Mucosa of descending colon (tissue), 3 donors: ENCODE results near the gene SOCS7. TPM values are rescaled to one million over a fixed set of nuclear protein-coding genes. Genes with fewer than 3 reads are reported as not detected.

Experiments
- ATAC-seq: fragments of 200-7000 bp; cut with Tn5 transposase; one replicate; pipeline ENCODE4 v1.9.1; 2020; ENCODE audit warnings: mild to moderate bottlenecking, moderate library complexity
- DNase-seq, 3 donors: peaks; one replicate each; pipeline ENCODE4 v3.0.0-alpha.2; 2020
- H3K36me3 ChIP-seq: fragments of 200-600 bp; one replicate; pipeline ENCODE4 v1.8.0; 2021; ENCODE audit warnings: low read depth, mild to moderate bottlenecking
- H3K4me1 ChIP-seq: fragments of 200-600 bp; one replicate; pipeline ENCODE4 v1.8.0; 2021; ENCODE audit warnings: low read depth, mild to moderate bottlenecking
- H3K4me3 ChIP-seq: fragments of 200-600 bp; one replicate; pipeline ENCODE4 v1.8.0; 2021; ENCODE audit warnings: mild to moderate bottlenecking
- H3K9me3 ChIP-seq: fragments of 200-600 bp; one replicate; pipeline ENCODE4 v1.8.0; 2021; ENCODE audit warnings: mild to moderate bottlenecking
- intact Hi-C, 2 donors: fragments of 100-400 bp; cut with DNase I in 1 of 2; cut with micrococcal nuclease in 1 of 2; formaldehyde crosslinking; loops; one replicate each; pipeline versions ENCODE4 v1.11.0 to v1.11.1; 2022; cut with DNase I, micrococcal nuclease
- total RNA-seq, 3 donors: library from RNA; stranded (reverse); fragmentation: NEBNext Ultra II Directional in 2 of 3; extraction: Animal tissue kit (Norgen Biotek cat#: 25700) in 2 of 3; gene quantifications; one replicate each; pipeline versions ENCODE4 v1.2.1 to v1.2.4, GENCODE V29; 2021 to 2023
- TF ChIP-seq, protein P1 (sequence below): fragments of 200-600 bp; IDR thresholded peaks from one replicate; pipeline ENCODE4 v1.8.0; 2022; ENCODE audit warnings: antibody characterized with exemption, mild to moderate bottlenecking
- donor health status: DM: no; HTN: no; CAD: no; lungs with moderate emphysema.
- donor health status: DM: no; HTN: no; CAD: no.
- donor health status: DM: no; HTN: yes; CAD: no.

Gene SOCS7
- total RNA-seq, 3 donors from 2014 or later: 11.4 to 26.2 (median 16.1) TPM

DNA sequence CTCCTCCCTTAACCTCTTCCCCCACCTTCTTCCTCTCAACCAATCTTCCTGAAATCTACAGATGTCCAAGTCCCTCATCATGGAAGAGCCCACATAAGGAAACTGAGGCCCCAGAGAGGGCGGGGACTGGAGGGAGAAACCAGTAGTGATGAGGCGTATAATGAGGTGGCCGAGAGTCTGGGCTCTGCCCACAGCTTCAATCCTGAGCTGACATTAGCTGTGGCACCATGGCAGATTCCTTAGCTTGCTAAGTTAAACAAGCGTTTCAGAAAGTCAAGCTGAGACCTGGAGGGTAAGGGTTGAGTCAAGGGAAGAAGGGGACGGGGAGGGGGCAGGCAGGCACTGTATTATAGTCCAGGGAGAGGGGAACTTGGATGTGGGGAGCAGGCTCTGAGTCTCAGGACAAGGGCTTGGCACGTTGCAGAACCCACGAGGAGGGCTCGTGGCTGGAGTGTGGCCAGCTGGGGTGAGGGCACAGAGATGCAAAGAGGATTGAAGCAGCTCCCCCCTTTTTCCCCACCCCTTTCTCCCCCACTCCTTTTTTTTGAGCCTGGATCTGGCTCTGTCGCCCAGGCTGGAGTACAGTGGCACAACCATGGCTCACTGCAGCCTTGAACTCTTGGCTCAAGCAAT lies 89.9 kb downstream of the SOCS7 start:
- H3K36me3 ChIP-seq: no peaks in the 10 kb centered on the region
- ATAC-seq (no peak), DNase-seq (no peak)
- H3K4me3 ChIP-seq: no peak overlapping the region
- no peaks in the 10 kb centered on the region for H3K4me1 ChIP-seq
- H3K9me3 ChIP-seq: no peaks in the 10 kb centered on the region
- TF ChIP-seq, protein P1, sequence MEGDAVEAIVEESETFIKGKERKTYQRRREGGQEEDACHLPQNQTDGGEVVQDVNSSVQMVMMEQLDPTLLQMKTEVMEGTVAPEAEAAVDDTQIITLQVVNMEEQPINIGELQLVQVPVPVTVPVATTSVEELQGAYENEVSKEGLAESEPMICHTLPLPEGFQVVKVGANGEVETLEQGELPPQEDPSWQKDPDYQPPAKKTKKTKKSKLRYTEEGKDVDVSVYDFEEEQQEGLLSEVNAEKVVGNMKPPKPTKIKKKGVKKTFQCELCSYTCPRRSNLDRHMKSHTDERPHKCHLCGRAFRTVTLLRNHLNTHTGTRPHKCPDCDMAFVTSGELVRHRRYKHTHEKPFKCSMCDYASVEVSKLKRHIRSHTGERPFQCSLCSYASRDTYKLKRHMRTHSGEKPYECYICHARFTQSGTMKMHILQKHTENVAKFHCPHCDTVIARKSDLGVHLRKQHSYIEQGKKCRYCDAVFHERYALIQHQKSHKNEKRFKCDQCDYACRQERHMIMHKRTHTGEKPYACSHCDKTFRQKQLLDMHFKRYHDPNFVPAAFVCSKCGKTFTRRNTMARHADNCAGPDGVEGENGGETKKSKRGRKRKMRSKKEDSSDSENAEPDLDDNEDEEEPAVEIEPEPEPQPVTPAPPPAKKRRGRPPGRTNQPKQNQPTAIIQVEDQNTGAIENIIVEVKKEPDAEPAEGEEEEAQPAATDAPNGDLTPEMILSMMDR: no peak
- intact Hi-C loops: no loop called here

DNA sequence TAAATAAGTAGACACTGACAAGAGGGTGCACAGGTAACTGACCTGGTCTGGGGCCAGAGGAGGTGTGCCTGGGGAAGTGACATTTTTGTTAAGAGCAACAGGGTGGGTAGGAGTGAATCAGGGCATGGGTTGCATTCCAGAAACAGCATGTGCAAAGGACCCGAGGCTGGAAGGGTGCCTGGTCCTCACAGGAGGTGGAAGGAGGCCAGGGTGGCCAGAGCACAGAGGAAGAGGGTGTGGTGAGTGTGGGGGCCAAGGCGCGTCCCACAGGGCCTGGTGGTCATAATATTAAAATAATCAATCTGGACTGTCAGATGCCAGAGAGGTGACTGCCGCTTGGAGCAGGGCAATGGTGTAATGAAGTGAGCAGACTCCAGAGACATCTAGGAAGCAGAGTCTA lies 90.9 kb downstream of the SOCS7 start:
- no peak for DNase-seq
- no peaks in the 10 kb centered on the region for H3K9me3 ChIP-seq
- H3K36me3 ChIP-seq: no peaks in the 10 kb centered on the region
- TF ChIP-seq, protein P1: no peak
- H3K4me1 ChIP-seq: no peaks in the 10 kb centered on the region
- intact Hi-C loops: no loop called here
- no peak overlapping the region for H3K4me3 ChIP-seq
- ATAC-seq: no peak

DNA sequence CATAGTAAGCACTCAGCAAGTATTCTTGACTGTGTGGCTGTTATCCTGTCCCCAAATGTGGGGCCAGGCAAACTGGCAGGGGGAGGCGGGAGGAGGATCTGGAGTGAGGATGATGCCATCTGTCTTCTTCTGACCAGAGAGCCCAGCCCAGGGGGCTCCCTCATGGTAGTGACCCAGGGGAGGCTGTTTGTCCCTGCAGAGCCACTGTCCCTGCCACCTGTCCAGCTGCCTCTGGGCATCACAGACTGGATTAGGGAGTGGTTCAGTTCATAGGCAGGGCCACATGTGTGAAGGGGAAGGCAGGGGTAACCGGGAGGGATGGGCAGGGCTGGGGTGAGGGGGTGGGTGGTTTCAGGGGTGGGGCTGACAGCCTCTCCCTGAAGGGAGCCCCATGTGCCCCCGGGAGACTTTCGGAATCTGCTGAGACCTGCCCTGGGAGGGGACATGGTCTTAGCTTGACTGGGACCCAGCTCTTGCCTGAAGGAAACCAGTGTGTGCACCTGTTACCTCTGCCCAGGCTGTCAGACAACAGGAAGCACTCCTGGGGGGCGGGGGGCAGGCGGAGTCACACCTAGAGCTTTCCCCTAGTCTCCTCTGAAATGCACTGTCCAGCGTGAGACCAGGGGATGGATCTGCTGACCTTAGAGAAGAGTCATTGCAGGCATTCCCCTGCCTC lies 91.8 kb downstream of the SOCS7 start:
- Histone ChIP-seq H3K4me3 (no peak overlapping the region), H3K9me3 (no peaks in the 10 kb centered on the region), H3K4me1 (no peaks in the 10 kb centered on the region), H3K36me3 (no peaks in the 10 kb centered on the region)
- ATAC-seq (peak; percentile 12), DNase-seq (no peak)
- intact Hi-C loops: no loop called here
- TF ChIP-seq, protein P1: no peak

DNA sequence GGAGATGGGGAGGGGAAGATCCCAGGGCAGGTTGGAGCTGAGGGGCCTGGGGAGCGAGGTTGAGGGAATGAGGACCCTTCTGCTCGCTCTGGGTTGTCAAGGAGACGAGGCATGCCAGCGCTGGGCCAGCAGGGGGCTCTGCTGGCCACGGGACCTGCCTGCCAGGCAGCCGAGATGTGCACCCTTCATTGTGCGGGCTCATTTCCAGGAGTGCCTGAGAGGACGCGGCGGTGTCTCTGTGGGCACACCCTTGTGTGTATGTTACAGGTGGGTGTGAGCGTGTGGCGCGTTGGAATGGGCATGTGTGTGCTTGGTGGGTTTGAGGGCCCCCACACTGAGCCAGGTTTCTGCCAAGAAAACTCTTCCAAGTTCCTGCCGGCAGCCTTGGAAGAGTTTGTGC lies 92.5 kb downstream of the SOCS7 start:
- Histone ChIP-seq H3K36me3 (no peaks in the 10 kb centered on the region), H3K9me3 (no peaks in the 10 kb centered on the region), H3K4me3 (no peak overlapping the region), H3K4me1 (no peaks in the 10 kb centered on the region)
- ATAC-seq: peak; percentile 83
- peak in 2 of 3 donors; percentile 59 to 68 for DNase-seq
- TF ChIP-seq, protein P1: peak; percentile 59
- intact Hi-C loops: no loop called here

DNA sequence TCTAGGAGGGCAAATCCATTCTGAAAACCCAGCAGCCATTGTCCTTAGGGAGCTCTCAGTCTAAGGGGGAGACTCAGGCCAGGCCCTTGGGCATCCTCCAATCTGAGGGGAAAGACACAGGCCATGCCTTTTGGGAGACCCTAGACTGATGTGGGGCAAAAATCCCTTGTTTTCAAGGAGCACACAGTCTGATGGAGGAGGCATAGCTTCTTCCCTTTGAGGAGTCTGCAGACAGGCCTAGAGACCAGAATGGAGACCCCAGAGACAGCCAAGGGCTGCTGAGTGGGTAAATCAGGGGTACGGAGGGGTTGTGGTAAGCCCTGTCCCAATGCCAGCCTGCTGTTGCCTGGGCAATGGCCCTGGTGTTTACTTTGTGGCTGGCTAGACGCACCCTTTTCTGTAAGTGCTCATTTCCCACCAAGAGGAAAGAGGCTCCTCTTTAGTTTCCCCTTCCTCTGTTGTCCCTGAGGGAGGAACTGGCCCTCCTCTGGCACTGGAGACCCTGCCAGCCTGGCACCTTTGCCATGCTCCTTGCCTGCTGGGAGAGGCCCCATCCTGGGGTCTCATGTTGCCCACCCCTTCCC lies 96.0 kb downstream of the SOCS7 start:
- ATAC-seq (peak; percentile 19), DNase-seq (no peak)
- Histone ChIP-seq H3K4me1 (no peaks in the 10 kb centered on the region), H3K9me3 (no peaks in the 10 kb centered on the region), H3K4me3 (no peak overlapping the region), H3K36me3 (no peaks in the 10 kb centered on the region)
- intact Hi-C loops: no loop called here
- TF ChIP-seq, protein P1: no peak
